HG03442 (cell line): Measurements from ENCODE around the gene STPG2.

Experiments
- ATAC-seq: cut with Tn5 transposase; IDR thresholded peaks from one replicate; pipeline ENCODE4 v1.9.1; 2021; ENCODE audit warnings: mild to moderate bottlenecking, moderate library complexity; ENCODE audit not compliant: unreplicated experiment

The STPG2 gene

DNA sequence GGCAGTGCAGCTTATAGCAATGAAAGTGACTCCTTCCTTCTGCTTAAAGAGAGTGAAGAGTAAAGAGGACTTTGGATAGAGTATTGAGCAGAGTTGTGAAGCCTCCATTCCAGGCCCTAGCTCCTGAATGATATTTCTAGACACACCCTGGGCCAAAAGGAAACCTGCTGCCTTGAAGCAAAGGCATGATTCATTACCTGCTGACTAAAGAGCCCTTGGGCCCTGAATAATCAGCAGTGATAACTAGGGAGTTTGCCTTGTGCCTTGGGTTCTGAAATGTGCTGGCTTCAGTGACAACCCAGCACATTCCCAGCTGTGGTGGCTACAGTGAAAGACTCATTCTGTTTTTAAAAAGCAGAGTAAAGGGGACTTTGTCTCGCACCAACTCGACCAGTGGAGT lies 49.2 kb downstream of the STPG2 start:
- no peak for ATAC-seq

DNA sequence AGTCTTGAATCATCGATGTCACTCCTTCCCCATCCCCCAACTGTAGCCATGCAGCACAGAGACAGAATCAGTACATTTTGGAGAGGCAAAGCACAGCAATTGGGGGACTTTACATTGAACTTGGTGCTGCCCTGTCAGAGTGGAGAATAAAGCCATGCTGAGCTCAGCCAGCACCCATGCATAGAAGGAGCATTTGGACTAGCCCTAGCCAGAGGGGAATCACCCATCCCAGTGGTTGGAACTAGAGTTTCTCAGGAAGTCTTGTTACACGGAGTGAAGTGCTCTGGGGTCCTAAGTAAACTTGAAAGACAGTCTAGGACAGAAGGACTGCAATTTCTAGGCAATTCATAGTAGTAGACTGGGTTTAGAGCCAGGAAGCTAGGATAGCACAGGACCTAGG lies 49.6 kb downstream of the STPG2 start:
- ATAC-seq = no peak

- ATAC-seq = no peak
These were observed 50.3 kb downstream of the STPG2 start for GRCh38 chr4:98092833-98093439.

DNA sequence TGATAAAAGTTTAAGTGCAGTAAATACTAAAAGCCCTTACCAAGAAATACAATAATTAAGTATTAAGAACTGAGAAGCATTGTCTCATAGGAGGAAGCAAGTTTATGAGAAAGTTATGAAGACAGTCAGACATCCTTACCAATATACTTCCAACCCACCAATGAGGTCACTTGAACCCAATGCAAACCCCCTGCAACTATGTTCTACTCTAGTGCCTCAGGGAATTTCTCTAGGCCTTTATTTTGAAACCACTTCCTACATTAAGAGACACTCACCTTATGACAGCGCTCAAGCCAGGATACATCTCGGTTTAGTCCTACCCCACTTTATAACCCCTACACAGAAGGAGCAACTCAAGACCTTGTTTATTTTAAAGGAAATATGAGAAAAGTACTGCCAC lies 61.3 kb downstream of the STPG2 start:
- no peak for ATAC-seq

- no peak for ATAC-seq
These were observed 74.8 kb downstream of the STPG2 start for GRCh38 chr4:98068495-98068894.

GRCh38 chr4:98055800-98056501 lies 87.3 kb downstream of the STPG2 start:
- no peak for ATAC-seq

- ATAC-seq = no peak
These were observed 96.6 kb downstream of the STPG2 start for GRCh38 chr4:98046665-98047064.

DNA sequence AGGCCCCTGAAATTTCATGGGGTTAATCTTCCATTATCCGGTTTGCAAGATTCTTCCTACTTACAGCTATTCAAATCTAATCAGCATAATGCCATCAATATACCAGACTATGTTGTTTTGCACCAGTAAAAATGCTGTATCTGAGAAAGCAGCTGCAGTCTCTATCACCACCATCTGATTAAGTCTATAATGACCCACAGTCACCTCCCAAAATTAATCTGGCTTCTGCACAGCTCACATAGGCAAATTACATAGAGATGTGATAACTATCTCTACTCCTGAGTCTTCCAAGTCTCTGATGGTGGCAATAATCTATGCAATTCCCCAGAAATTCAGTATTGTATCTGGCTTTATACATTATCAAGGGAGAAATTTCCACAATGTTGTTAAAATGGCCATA lies 113.2 kb downstream of the STPG2 start:
- no peak for ATAC-seq

- no peak for ATAC-seq
These were observed 115.4 kb downstream of the STPG2 start for GRCh38 chr4:98027827-98028226.

- no peak for ATAC-seq
These were observed 116.9 kb downstream of the STPG2 start for GRCh38 chr4:98026362-98026761.

- ATAC-seq = no peak
These were observed 136.4 kb downstream of the STPG2 start for GRCh38 chr4:98006814-98007412.

DNA sequence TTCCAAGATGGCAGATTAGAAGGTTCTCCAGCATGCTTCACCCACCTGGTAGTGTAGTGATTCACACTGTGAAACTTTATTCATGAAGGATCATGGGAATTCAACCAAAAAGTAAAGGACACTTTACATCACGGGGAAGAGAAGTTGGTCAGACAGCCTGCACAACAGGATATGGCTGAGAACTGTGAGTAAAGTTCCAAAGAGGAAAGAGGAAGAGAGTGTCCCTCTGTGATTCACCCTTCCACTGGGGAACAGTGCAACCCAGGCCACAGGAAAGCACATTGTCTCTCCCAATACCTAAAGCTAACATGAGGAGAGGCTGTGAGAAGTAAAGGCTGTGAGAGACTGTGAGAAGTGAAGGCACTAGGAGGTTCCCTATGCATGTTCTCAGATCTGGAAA lies 137.2 kb downstream of the STPG2 start:
- no peak for ATAC-seq

DNA sequence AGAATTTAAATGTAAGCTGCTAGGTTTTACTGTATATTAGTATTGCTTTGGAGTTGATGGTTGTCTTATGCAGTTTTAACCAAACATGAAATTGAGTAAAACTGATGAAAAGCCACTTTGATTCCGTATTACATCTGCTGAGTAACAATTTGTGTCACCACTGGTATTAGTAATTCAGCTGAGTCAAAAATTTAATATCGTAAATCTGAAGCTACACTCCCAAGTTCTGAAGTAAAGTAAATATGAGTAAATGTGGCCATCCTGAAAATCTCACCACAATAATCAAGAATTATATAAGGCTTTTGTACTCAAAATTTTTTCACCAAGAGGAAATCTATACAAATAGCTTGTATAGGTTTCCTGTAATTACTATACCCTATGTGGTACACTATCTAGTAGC lies 142.3 kb downstream of the STPG2 start:
- no peak for ATAC-seq

- no peak for ATAC-seq
These were observed 145.1 kb downstream of the STPG2 start for GRCh38 chr4:97998203-97998602.

GRCh38 chr4:97994765-97995465 lies 148.4 kb downstream of the STPG2 start:
- no peak for ATAC-seq

GRCh38 chr4:97990409-97990808 lies 152.9 kb downstream of the STPG2 start:
- ATAC-seq = no peak

DNA sequence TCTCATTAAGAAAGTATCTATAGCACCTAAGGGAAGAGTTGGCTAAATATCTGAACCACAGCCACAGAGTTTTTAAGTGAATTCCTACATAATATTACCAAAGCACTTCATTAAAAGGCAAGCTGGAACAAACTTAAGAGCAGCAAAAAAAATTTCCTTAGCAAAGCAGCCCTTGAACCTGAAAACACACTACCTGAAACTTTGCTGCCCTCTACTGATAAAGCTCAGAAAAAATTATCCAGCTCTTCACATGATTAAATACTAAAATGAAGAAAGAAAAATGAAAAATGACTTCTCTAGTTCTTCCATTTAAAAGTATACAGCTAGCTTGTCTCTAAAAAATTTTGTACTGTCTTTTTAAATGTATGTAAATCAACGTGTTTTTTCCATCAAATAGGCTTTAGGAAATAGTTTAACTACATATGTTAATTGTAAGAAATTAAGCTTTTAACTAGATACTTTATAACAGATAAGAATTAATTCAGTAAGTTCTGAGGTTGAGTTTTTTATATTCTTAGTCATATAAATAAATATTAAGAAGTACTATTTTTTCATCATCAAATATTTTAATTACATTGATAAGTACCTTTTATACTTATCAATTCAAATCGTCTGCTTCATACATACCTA lies 156.1 kb downstream of the STPG2 start:
- no peak for ATAC-seq

DNA sequence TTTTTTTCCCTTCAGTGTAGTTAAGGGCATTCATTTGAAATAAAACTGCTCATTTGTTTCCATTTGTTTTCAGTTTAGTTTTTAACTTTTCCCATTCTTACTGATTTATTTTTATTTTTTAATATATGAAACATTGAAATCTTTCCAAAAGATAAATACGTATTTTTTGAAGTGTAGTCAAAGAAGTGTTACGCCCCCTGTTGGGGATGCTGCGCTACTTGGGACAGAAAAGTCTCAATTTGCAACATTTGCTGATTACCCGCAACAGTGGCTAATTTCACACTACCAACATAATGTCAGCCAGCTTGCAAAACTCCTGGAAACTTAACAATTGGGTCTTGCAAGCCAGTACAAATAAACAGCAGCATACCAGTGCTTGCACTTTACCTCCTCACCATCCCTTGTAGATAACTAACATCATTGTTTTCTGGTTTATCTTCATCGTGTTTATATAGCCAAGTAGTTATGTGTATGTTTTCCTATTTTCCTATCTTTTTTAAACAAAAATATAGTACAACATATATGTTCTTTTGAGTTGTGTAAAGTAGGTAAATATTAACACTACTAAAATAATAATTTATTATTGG lies 158.6 kb downstream of the STPG2 start:
- no peak for ATAC-seq

- no peak for ATAC-seq
These were observed 164.3 kb downstream of the STPG2 start for GRCh38 chr4:97978791-97979488.

GRCh38 chr4:97953171-97953941 lies 189.9 kb downstream of the STPG2 start:
- ATAC-seq = no peak
